Endodermal cell (in vitro differentiated cells): ENCODE results near the gene CYP4A22. TPM values are rescaled to one million over a fixed set of nuclear protein-coding genes. Genes with fewer than 3 reads are reported as not detected.
A peak's percentile ranks its signal among the peaks of the same experiment; 100 is the strongest.

ENCODE experiments used
- DNase-seq: peaks from one replicate; pipeline ENCODE4 v3.0.0-alpha.2; 2017
- H3K27ac ChIP-seq: 2 replicates; pipeline ENCODE4 v1.5.1; 2013; ENCODE audit warnings: mild to moderate bottlenecking, low read depth, low read length, moderate library complexity
- H3K27me3 ChIP-seq: 2 replicates; pipeline ENCODE4 v1.6.1; 2013; ENCODE audit warnings: mild to moderate bottlenecking, low read length, moderate library complexity; ENCODE audit not compliant: insufficient read depth, control insufficient read depth, poor library complexity, severe bottlenecking
- H3K36me3 ChIP-seq: 2 replicates; pipeline ENCODE4 v1.7.0; 2013; ENCODE audit warnings: mild to moderate bottlenecking, low read length, moderate library complexity; ENCODE audit not compliant: control insufficient read depth, insufficient read depth
- H3K4me1 ChIP-seq: one replicate; pipeline ENCODE4 v1.7.0; 2013; ENCODE audit warnings: low read length; ENCODE audit not compliant: control insufficient read depth, insufficient read depth
- H3K4me3 ChIP-seq: 2 replicates; pipeline ENCODE4 v1.5.1; 2013; ENCODE audit warnings: mild to moderate bottlenecking, low read length, moderate library complexity
- H3K9ac ChIP-seq: 2 replicates; pipeline ENCODE4 v1.6.1; 2013; ENCODE audit warnings: mild to moderate bottlenecking, low read length, moderate library complexity; ENCODE audit not compliant: poor library complexity, severe bottlenecking; ENCODE audit errors: extremely low read depth
- H3K9me3 ChIP-seq: 2 replicates; pipeline ENCODE4 v1.6.1; 2013; ENCODE audit warnings: mild to moderate bottlenecking, low read length, moderate library complexity; ENCODE audit not compliant: control insufficient read depth
- H3K27ac Mint-ChIP-seq: 2 replicates; pipeline ENCODE4 v1.8.0; 2020; ENCODE audit warnings: mixed read lengths
- H3K27me3 Mint-ChIP-seq: 2 replicates; pipeline ENCODE4 v1.8.0; 2021; ENCODE audit warnings: mild to moderate bottlenecking, mixed read lengths; ENCODE audit not compliant: insufficient read depth
- H3K36me3 Mint-ChIP-seq: 2 replicates; pipeline ENCODE4 v1.8.0; 2020; ENCODE audit warnings: low read depth, mixed read lengths
- H3K4me1 Mint-ChIP-seq: 2 replicates; pipeline ENCODE4 v1.8.0; 2020; ENCODE audit warnings: mixed read lengths
- H3K4me3 Mint-ChIP-seq: 2 replicates; pipeline ENCODE4 v1.8.0; 2020; ENCODE audit warnings: mild to moderate bottlenecking, moderate library complexity, mixed read lengths
- H3K9me3 Mint-ChIP-seq: 2 replicates; pipeline ENCODE4 v1.8.0; 2020; ENCODE audit warnings: mild to moderate bottlenecking, mixed read lengths
- WGBS, 2 experiments: methylation state at CpG; one replicate each; pipeline versions ENCODE4 v1.1.5 to v1.1.7; 2013; ENCODE audit warnings: missing lambda C conversion rate in 2 of 2, mixed read lengths in 1 of 2; ENCODE audit not compliant: insufficient coverage in 1 of 2, insufficient read length in 1 of 2; 5-methylcytosine and 5-hydroxymethylcytosine counted together
- total RNA-seq, 2 donors: library from RNA; stranded (reverse); fragmentation: NEBNext Ultra II Directional in 1 of 2; extraction: Animal tissue kit (Norgen Biotek cat#: 25700) in 1 of 2; gene quantifications; 2 replicates in 1 of 2; 3 replicates in 1 of 2; pipeline ENCODE4 v1.2.1, GENCODE V29; 2021
- TF ChIP-seq, protein P1 (sequence below): fragments of 200-600 bp; sonication (generic); conservative IDR thresholded peaks from 2 replicates; pipeline ENCODE4 v1.5.0; 2021; ENCODE audit warnings: antibody characterized with exemption, mild to moderate bottlenecking

The CYP4A22 gene
- total RNA-seq, 2 donors from 2014 or later, result 0.35 TPM; not detected in 1

DNA sequence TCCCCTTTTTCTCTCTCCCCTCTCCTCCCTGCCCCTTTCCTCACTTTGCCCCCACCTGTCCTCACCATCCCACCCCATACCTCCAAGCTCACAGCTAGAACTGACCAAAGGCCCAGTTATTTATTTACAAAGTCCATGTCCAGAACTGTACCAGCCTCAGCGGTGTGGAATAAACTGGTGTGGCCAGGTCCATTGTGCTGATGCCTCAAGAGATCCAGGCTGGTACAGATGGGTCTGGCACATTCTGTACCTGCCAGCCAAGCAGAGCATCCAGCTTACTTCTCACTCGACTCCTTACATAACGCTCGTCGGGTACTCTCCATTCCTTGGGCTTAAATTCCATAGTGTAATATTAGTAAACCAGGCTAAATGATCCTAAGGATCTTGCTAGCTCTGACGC lies 40.8 kb downstream of the CYP4A22 start:
- H3K27ac Mint-ChIP-seq, result no peak overlapping the region
- Histone ChIP-seq H3K4me3 (no peak overlapping the region), H3K27ac (no peak overlapping the region), H3K9me3 (no peaks in the 10 kb centered on the region), H3K27me3 (peaks cover 19% of the 10 kb centered on the region), H3K36me3 (no peaks in the 10 kb centered on the region), H3K4me1 (no peaks in the 10 kb centered on the region), H3K9ac (no peak overlapping the region)
- H3K27me3 Mint-ChIP-seq, result peaks cover 37% of the 10 kb centered on the region
- TF ChIP-seq, protein P1, sequence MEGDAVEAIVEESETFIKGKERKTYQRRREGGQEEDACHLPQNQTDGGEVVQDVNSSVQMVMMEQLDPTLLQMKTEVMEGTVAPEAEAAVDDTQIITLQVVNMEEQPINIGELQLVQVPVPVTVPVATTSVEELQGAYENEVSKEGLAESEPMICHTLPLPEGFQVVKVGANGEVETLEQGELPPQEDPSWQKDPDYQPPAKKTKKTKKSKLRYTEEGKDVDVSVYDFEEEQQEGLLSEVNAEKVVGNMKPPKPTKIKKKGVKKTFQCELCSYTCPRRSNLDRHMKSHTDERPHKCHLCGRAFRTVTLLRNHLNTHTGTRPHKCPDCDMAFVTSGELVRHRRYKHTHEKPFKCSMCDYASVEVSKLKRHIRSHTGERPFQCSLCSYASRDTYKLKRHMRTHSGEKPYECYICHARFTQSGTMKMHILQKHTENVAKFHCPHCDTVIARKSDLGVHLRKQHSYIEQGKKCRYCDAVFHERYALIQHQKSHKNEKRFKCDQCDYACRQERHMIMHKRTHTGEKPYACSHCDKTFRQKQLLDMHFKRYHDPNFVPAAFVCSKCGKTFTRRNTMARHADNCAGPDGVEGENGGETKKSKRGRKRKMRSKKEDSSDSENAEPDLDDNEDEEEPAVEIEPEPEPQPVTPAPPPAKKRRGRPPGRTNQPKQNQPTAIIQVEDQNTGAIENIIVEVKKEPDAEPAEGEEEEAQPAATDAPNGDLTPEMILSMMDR, result no peak
- H3K36me3 Mint-ChIP-seq, result no peaks in the 10 kb centered on the region
- peaks cover 10% of the 10 kb centered on the region for H3K4me1 Mint-ChIP-seq
- peaks cover 2% of the 10 kb centered on the region for H3K9me3 Mint-ChIP-seq
- WGBS, 2 experiments, result 97% methylated on average over 3 to 6 of the region's 6 CpGs
- DNase-seq, result no peak
- H3K4me3 Mint-ChIP-seq, result no peak overlapping the region

DNA sequence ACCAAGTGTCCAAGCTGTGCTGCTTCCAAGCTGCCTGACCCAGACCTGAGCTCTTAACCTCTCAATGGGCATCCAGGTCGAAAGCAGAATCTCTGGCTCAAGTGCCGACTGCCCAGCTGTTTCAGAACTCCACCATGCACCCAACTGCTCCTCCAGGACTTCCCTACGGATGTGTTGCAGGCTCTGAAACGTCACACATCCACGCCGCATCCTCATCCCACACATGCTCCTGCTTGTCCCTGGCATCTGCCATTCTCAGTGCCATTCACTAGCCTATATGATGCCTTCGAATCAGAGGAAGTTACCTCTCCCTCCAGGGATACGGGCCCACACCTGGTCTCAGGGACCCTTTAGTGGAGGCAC lies 41.4 kb downstream of the CYP4A22 start:
- 89 to 96% methylated on average over 7 to 8 of the region's 8 CpGs for WGBS, 2 experiments
- H3K27me3 Mint-ChIP-seq, result peaks cover 37% of the 10 kb centered on the region
- Histone ChIP-seq H3K4me3 (peak overlapping the region; percentile 65), H3K27ac (no peak overlapping the region), H3K9me3 (no peaks in the 10 kb centered on the region), H3K4me1 (no peaks in the 10 kb centered on the region), H3K36me3 (no peaks in the 10 kb centered on the region), H3K27me3 (peaks cover 19% of the 10 kb centered on the region), H3K9ac (no peak overlapping the region)
- H3K4me1 Mint-ChIP-seq, result peaks cover 10% of the 10 kb centered on the region
- no peak for DNase-seq
- peak overlapping the region; percentile 85 for H3K27ac Mint-ChIP-seq
- H3K4me3 Mint-ChIP-seq, result peak overlapping the region; percentile 56
- no peaks in the 10 kb centered on the region for H3K36me3 Mint-ChIP-seq
- TF ChIP-seq, protein P1, result no peak
- H3K9me3 Mint-ChIP-seq, result no peaks in the 10 kb centered on the region

DNA sequence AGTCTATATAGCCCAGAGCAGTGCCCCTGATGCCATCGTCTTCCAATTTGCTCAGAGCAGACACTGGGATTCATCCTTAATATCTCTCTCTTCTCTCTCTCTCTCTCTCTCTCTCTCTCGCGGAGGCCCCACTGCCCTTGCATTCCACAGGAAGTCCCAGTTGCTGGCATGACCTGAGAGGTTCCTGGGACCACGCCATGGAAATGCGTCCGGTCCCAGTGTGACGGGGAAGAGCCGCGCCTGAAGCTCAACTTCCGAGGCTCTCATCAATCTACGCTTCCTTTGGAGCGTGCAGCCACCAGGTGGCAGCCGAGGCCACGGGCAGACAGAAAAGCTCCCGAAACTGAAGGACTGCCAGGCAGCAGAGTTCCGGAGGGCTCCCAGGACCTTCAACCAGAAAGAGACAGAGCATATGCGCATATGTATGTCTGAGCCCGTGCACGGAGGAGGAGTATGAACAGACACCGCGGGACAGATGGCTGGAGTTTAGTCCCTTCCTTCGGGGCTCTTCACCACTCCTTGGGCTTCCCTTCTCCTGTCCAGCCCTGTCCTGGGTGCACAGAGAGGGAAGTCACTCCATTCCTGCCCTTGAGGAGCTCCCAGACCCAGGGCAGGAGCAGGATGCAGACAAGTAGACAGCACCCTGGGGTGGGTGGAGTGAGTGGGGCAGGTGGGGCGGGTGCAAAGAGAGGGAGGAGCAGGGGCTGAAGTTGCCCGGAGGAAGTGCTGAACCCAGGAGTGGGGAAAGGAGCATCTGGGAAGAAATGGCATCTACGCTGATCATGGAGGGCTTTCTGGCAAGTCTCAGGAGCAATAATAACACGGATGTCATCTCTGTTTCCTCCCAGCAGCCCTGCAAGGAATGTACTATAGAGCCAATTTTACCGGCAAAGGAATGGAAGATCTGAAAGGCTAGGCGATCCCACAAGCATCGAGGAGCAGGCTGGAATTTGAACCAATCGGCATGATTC lies 42.1 kb downstream of the CYP4A22 start:
- Mint-ChIP-seq H3K4me1 (peaks cover 10% of the 10 kb centered on the region), H3K27me3 (peaks cover 42% of the 10 kb centered on the region), H3K27ac (peak overlapping the region; percentile 85), H3K9me3 (no peaks in the 10 kb centered on the region), H3K36me3 (no peaks in the 10 kb centered on the region), H3K4me3 (peak overlapping the region; percentile 56)
- no peaks in the 10 kb centered on the region for H3K9me3 ChIP-seq
- TF ChIP-seq, protein P1, result peak; percentile 96
- H3K36me3 ChIP-seq, result no peaks in the 10 kb centered on the region
- H3K27ac ChIP-seq, result no peak overlapping the region
- peak; percentile 98 for DNase-seq
- H3K4me3 ChIP-seq, result peak overlapping the region; percentile 74
- peaks cover 19% of the 10 kb centered on the region for H3K27me3 ChIP-seq
- 20 to 57% methylated on average over 8 to 30 of the region's 30 CpGs for WGBS, 2 experiments
- no peak overlapping the region for H3K9ac ChIP-seq
- no peaks in the 10 kb centered on the region for H3K4me1 ChIP-seq
